Activated effector memory CD4-positive, alpha-beta T cell treated with Interleukin-2 at 50 U/mL for 16 hours (primary cell): ENCODE measurements around the gene WASHC3.
"Not testable (repeated sequence)": the region's sequence is repeated elsewhere in the genome, so short reads cannot be mapped to it uniquely, and the experiment has no call there.

Source experiments
- DNase-seq: peaks from one replicate; pipeline ENCODE4 v3.0.0-alpha.2; 2020

Gene WASHC3, protein sequence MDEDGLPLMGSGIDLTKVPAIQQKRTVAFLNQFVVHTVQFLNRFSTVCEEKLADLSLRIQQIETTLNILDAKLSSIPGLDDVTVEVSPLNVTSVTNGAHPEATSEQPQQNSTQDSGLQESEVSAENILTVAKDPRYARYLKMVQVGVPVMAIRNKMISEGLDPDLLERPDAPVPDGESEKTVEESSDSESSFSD

DNA sequence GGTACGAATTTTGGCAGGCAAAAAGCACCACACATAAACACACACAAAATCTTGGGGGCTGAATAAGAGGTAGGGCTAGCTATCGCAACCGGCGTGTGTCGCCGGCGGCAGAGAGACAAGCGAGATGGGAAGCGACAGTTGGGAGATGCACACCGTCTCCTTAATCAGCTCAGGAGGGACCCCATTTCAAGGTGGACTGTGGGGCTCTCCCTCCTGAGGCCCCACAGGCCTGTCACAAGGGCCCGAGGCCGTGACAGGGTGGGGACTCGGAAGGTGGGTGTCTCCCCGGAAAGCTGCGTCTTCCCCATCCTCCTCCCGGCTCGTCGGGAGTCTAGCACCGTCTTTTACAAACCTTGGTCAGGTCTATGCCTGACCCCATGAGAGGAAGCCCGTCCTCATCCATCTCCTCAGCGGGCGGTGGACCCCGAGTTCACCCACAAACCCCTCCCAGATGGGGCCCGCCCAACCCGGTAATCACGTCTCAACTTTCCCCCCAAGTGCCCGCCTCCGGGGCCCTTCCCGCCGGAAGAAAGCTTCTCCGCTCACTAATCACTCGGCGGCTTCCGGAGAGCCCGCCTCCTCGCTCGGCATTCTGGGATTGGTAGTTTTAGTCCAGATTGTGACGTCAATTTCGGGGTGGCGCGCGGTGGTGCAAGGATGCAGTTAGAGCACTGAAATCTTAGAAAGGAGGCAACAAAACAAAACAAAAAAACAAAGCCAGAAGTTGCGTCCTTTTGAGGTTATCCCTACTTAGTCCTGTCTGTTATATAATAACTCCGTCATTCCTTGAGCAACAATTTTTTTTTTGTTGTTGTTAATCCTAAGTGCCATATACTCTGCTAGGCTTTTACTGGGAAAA lies at the start of gene WASHC3:
Gene WASHC3 (minus strand): TSS at position 432 of the 859 bp plus-strand sequence. CDS start 29 bp downstream, at position 403.
- peak; percentile 93 for DNase-seq

DNA sequence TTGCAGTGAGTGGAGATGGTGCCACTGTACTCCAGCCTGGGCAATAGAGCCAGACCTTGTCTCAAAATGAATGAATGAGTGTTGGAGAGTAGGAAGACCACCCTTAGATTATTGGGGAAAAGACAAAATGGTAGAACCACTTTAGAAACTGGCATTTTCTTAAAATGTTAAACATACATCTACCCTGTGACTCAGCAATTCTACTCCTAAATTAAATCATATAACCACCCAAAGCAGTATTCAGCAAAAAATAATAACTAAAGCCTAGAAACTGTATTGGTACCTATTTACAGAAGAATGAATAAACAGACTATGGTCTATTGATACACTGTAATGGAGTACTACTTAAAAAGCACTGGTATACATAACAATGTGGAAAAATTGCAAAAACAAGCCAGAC lies 49.0 kb upstream of the WASHC3 start:
- DNase-seq = no peak

GRCh38 chr12:102107970-102108369 lies 46.2 kb upstream of the WASHC3 start:
- DNase-seq = no peak

DNA sequence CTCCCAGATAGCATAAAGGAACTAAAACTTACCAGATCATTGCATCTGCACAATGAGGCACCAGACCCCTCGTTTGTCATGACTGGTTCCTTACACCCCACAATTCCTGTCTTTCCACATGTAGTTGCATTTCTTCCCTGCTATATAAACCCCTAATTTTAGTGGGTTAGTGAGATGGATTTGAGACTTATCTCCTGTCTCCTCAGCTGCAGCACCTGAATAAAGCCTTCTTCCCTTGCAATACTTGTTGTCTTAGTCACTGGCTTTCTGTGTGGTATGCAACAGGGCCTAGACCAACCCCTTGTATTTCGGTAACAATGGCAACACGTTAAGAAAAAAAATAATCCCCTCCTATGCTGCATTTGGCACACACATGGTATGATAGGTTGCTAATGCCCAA lies 45.1 kb upstream of the WASHC3 start:
- no peak for DNase-seq

- no peak for DNase-seq
These were observed 35.1 kb upstream of the WASHC3 start for GRCh38 chr12:102096855-102097254.

- no peak for DNase-seq
These were observed 34.0 kb upstream of the WASHC3 start for GRCh38 chr12:102095677-102096263.

DNA sequence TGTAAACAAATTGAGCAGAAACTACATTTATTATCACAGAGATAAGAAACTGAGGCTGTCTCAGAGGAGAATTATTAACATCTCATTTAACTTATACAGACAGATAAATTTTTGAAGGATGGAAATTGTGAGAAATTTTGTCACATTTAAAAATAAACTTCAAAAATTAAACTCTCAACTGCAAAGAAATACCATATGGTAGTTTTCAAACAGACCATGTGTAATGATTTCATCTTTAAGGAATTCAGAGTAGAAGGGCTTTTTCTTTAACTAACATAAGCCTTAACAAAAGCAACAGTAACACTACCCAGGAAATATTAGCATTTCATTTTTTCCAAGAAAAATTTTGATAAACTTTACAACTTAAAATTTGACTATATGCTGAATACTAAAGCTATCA lies 31.5 kb upstream of the WASHC3 start:
- DNase-seq = no peak

GRCh38 chr12:102089228-102089835 lies 27.5 kb upstream of the WASHC3 start:
- not testable (repeated sequence) for DNase-seq

GRCh38 chr12:102080842-102081241 lies 19.1 kb upstream of the WASHC3 start:
- no peak for DNase-seq

DNA sequence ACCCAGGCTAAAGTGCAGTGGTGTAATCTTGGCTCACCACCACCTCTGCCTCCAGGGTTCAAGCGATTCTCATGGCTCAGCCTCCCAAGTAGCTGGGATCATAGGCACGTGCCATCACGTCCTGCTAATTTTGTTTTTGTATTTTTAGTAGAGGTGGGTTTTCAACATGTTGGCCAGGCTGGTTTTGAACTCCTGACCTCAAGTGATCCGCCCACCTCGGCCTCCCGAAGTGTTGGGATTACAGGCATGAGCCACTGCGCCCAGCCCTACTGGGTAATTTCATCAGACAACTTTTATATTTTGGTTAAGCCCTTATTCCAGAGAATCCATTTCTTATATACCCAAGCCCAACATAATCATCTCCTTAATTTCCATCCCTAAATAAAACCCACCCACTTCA lies 10.3 kb upstream of the WASHC3 start:
- not testable (repeated sequence) for DNase-seq

- DNase-seq = no peak
These were observed 7.9 kb upstream of the WASHC3 start for GRCh38 chr12:102069707-102070106.

GRCh38 chr12:102067574-102068258 lies 5.9 kb upstream of the WASHC3 start:
- no peak for DNase-seq

DNA sequence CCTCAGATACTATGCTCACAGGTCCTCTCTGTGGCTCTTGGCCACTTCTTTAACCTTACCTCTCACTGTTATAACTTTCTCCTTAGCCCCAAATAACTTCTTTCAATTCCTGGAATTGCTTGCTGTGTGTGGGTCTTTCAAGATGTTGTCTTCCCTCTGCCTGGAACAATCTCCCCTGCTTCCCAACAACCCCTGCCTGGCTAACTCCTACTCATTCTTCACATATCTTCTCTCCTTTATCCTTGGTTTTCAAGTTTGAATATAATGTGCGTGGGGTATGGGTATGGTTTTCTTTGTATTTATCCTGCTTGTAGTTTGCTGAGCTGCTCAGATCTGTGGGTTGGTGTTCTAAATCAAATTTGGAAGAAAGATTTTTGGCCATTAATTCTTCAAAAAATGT lies 2.7 kb upstream of the WASHC3 start:
- DNase-seq = no peak

DNA sequence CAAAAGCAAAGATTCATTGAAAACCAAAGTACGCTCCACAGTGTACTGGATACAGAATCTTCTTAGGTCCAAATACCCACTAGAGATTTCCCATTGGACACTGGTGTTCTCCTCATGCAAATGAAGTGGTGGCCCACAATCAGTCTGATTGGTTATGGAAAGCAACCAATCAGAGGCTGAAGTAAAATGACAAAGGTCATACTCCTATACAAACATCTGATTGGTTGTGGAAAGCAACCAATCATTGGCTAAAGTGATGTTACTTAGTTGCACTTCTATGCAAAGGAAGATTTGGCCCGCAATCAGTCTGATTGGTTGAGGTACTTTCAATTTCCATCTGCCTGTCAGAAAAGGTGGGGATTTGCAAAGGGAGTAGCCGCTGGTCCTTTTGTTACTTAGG lies 1.3 kb upstream of the WASHC3 start:
- DNase-seq = no peak

- no peak for DNase-seq
These were observed 622 bp upstream of the WASHC3 start for GRCh38 chr12:102062419-102062806.

DNA sequence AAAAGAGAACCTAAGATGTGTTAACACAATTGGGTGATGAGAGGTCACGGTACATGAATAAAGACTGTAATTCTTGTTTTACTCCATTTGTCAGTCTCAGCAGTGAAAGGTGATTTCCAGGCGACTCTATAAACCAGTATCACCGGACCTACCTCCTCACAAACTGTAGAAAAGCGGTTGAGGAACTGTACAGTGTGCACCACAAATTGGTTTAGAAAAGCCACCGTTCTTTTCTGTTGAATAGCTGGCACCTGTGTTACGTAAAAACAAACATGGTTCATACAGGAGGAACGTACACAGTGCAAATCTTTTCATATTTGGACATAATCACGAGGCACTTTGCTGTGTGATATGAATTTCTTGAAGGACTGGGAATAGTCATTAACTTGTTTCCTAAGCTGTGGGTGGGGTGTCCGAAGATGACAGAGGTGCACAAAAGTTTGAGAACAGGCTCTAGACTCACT lies 663 bp downstream of the WASHC3 start:
- DNase-seq = no peak

GRCh38 chr12:102059343-102059742 lies 2.4 kb downstream of the WASHC3 start:
- no peak for DNase-seq

DNA sequence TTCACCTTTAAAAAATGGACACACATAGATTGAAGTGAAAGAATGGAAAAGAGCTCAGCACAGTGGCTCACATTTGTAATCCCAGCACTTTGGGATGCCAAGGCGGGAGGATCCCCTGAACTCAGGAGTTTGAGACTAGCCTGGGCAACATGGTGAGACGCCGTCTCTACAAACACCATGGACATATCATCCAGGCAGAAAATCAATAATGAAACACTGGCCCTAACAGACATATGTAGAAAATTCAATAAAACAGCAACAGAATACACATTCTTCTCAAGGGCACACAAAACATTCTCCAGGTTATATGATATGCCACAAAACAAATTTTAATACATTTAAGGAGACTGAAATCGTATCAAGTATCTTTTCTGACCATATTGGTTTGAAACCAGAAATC lies 7.4 kb downstream of the WASHC3 start:
- no peak for DNase-seq

- DNase-seq = no peak
These were observed 8.8 kb downstream of the WASHC3 start for GRCh38 chr12:102053062-102053349.

DNA sequence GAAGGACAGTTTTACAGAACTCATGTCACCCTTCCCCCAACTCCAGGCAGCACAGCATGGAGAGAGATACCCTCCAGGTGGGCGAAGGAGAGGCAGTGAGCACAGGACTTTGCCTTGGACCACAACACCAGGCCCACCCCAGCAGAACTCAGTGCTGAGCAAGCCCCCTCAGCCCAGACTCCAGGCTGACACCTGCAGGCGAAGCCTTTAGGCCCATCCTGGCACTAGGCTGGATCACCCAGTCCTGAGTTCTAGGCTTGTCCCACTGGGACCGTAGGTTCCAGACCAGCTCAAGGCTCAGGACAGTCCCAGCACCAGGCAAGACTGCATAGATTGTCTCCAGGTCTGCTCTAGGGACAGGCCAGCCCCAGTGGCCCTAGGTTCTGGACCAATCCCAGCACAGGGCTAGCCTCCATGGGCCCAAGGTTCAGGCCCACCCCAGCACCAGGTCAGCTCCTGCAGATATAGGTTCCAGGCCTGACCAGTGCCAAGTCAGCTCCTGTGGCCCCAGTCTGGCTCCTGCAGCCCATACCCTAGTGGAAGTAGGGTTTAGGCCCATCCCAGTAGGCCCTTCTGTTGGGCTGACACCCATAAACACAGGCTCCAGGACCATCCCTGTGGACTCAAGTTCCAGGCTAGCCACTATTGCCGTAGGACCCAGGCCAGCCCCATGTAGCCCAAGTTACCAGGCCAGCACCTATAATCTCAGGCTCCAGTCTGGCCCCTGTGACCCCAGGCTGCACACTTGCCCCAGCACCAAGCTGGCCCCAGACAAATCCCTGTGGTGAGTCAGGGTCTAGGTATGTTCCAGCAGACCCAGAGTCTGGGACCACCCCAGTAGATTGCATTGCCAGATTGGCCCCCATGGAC lies 9.4 kb downstream of the WASHC3 start:
- no peak for DNase-seq

DNA sequence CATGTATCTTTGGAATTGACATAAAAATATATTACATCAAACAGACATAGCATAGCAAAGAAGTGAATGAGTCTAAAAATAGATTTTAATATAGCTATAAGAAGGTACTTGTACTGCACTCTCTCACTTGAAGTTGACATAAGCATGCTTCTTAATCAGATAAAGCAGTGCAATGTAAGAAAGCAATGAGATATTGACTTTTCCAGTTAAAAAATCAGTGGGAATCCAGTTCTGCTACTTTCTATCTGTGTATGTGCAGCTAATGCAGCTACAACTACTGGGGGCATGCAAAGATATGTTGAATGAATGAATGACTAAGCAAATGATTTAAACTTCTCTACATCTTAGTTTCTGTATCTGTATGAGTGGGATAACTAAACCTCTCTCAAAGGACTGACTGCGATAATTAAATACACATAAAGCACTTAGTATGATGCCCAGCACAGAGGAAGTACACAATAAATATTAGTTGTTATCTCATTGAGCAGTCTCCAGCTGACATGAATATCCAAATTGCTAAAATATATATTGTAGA lies 10.3 kb downstream of the WASHC3 start:
- DNase-seq = no peak
